Activated T-cell treated with anti-CD3 and anti-CD28 coated beads, Interleukin-2, amount 50 U/mL, for 4 hours (primary cell): Measurements from ENCODE around the gene EIF1AY. TPM values are rescaled to one million over a fixed set of nuclear protein-coding genes. Genes with fewer than 3 reads are reported as not detected.

Experiments used
- ATAC-seq, 2 donors: fragments of 200-7000 bp; cut with Tn5 transposase; one replicate each; pipeline ENCODE4 v1.10.0; 2021
- DNase-seq: peaks from one replicate; pipeline ENCODE4 v3.0.0-alpha.2; 2020
- H3K27me3 Mint-ChIP-seq: one replicate; pipeline ENCODE4 v1.8.0; 2021; ENCODE audit warnings: low read depth, mixed read lengths
- H3K36me3 Mint-ChIP-seq: one replicate; pipeline ENCODE4 v1.8.0; 2022; ENCODE audit warnings: mixed read lengths; ENCODE audit not compliant: insufficient read depth
- H3K4me1 Mint-ChIP-seq: one replicate; pipeline ENCODE4 v1.8.0; 2021; ENCODE audit warnings: low read depth, mixed read lengths
- H3K4me3 Mint-ChIP-seq: one replicate; pipeline ENCODE4 v1.8.0; 2021; ENCODE audit warnings: mild to moderate bottlenecking, moderate library complexity, mixed read lengths
- H3K9me3 Mint-ChIP-seq: one replicate; pipeline ENCODE4 v1.8.0; 2021; ENCODE audit warnings: mixed read lengths
- total RNA-seq, 3 donors: library from RNA; stranded (reverse); gene quantifications; one replicate each; pipeline ENCODE4 v1.2.1, GENCODE V29; 2021

The EIF1AY gene
- total RNA-seq, 3 donors from 2014 or later, result 71.4 to 72.7 TPM; not detected in 1

DNA sequence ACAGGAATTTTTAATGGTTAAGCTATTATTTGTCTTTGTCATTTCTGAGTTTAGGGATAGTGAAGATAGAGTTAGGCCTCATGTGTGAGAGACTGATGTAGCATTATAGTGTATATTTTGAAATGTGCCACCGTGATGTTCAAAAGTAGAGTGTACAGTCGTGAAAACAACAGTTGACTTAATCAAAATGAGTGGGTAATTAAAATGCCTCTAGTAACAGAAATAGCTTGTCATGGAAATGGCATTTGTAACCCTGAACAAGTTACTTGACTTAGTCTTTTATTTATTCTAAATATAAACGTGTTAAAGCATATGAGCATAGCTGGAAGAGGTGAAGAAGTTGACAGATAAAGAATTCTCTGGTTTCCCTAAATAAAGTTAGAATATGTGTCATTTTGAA lies 6.1 kb downstream of the EIF1AY start:
- H3K4me1 Mint-ChIP-seq, result peaks cover 19% of the 10 kb centered on the region
- H3K36me3 Mint-ChIP-seq, result peaks cover 7% of the 10 kb centered on the region
- no peaks in the 10 kb centered on the region for H3K9me3 Mint-ChIP-seq
- no peak for ATAC-seq
- H3K27me3 Mint-ChIP-seq, result no peaks in the 10 kb centered on the region
- no peak for DNase-seq
- no peak overlapping the region for H3K4me3 Mint-ChIP-seq

DNA sequence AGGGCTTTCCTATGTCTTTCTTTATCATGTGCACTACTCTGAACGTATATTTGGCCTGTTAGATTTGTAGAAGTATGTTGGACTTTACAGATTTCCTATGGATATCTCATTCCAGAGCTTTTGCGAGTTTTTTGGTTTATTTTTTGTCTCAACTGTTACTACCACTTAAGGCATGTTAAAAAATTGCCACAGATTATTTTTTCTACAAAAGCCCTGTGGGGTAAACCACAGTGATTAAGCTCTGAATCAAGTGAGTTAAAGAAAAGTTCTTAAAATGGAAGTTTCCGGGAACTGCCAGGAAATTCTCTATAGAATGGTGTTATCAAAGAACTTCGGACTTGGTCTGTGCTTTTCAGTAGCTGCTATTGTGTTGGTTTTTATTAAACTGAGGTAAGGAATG lies 10.6 kb downstream of the EIF1AY start:
- ATAC-seq, result no peak
- Mint-ChIP-seq H3K4me1 (peaks cover 2% of the 10 kb centered on the region), H3K4me3 (no peak overlapping the region), H3K9me3 (no peaks in the 10 kb centered on the region), H3K36me3 (peaks cover 9% of the 10 kb centered on the region), H3K27me3 (no peaks in the 10 kb centered on the region)
- no peak for DNase-seq

Other genes starting within 250 kb of the EIF1AY start
- gene RPS4Y2, start 180.3 kb downstream of the EIF1AY start, total RNA-seq, result not detected